Left ventricle myocardium inferior (tissue), 1 donor: ENCODE results near the gene SLC27A2. TPM values are rescaled to one million over a fixed set of nuclear protein-coding genes. Genes with fewer than 3 reads are reported as not detected.
"Not testable (repeated sequence)": the region's sequence is repeated elsewhere in the genome, so short reads cannot be mapped to it uniquely, and the experiment has no call there.

ENCODE experiments used
- DNase-seq: peaks from one replicate; pipeline ENCODE4 v3.0.0-alpha.2; 2020
- H3K27ac ChIP-seq: fragments of 200-600 bp; replicated peaks from 2 replicates; pipeline ENCODE4 v1.8.0; 2021
- H3K27me3 ChIP-seq: fragments of 200-600 bp; 2 replicates; pipeline ENCODE4 v1.8.0; 2021; ENCODE audit warnings: low read depth
- H3K36me3 ChIP-seq: fragments of 200-600 bp; 2 replicates; pipeline ENCODE4 v1.8.0; 2021
- H3K4me1 ChIP-seq: fragments of 200-600 bp; 2 replicates; pipeline ENCODE4 v1.8.0; 2021
- H3K4me3 ChIP-seq: fragments of 200-600 bp; 2 replicates; pipeline ENCODE4 v1.8.0; 2021; ENCODE audit warnings: mild to moderate bottlenecking, moderate library complexity
- H3K9me3 ChIP-seq: fragments of 200-600 bp; replicated peaks from 2 replicates; pipeline ENCODE4 v1.8.0; 2021
- intact Hi-C: fragments of 100-400 bp; cut with micrococcal nuclease; formaldehyde crosslinking; loops from one replicate; pipeline ENCODE4 v1.11.0; 2022
- total RNA-seq: library from RNA; stranded (reverse); fragmentation: NEBNext Ultra II Directional; extraction: Animal tissue kit (Norgen Biotek cat#: 25700); gene quantifications from one replicate; pipeline ENCODE4 v1.2.1, GENCODE V29; 2021
- TF ChIP-seq, protein P1 (sequence below): fragments of 200-600 bp; IDR thresholded peaks from 2 replicates; pipeline ENCODE4 v1.8.0; 2021; ENCODE audit warnings: antibody characterized with exemption, mild to moderate bottlenecking, borderline replicate concordance
- donor health status: DM: no; HTN: yes; CAD: no; lungs with severe emphysema.

Gene SLC27A2
- total RNA-seq, 1 donor from 2014 or later: not detected

DNA sequence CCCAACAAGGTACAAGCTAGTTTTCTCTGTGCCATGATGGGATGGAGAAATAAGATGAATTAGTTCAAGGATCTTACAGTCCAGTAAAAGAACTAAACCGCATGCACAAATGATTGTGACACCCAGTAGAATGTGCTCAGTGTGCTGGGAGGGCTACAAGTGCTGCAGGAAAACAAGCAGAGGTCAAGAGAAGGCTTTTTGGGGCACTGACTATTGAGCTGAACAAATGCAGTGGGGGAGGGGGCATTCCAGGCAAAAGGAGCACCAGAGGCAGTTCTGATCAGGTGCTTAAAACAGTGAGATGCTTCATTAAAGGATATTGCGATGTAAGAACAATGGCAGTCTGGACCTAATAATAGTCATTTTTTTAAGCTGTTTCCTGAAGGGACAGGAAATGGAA, 6.0 kb downstream of the SLC27A2 start:
- TF ChIP-seq, protein P1, sequence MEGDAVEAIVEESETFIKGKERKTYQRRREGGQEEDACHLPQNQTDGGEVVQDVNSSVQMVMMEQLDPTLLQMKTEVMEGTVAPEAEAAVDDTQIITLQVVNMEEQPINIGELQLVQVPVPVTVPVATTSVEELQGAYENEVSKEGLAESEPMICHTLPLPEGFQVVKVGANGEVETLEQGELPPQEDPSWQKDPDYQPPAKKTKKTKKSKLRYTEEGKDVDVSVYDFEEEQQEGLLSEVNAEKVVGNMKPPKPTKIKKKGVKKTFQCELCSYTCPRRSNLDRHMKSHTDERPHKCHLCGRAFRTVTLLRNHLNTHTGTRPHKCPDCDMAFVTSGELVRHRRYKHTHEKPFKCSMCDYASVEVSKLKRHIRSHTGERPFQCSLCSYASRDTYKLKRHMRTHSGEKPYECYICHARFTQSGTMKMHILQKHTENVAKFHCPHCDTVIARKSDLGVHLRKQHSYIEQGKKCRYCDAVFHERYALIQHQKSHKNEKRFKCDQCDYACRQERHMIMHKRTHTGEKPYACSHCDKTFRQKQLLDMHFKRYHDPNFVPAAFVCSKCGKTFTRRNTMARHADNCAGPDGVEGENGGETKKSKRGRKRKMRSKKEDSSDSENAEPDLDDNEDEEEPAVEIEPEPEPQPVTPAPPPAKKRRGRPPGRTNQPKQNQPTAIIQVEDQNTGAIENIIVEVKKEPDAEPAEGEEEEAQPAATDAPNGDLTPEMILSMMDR: no peak
- Histone ChIP-seq H3K27ac (no peak overlapping the region), H3K9me3 (no peaks in the 10 kb centered on the region), H3K27me3 (peaks cover 36% of the 10 kb centered on the region), H3K36me3 (no peaks in the 10 kb centered on the region), H3K4me3 (no peak overlapping the region), H3K4me1 (no peaks in the 10 kb centered on the region)
- no peak for DNase-seq
- intact Hi-C loops: no loop called here

GRCh38 chr15:50188793-50189192, 6.8 kb downstream of the SLC27A2 start:
- DNase-seq, H3K27ac ChIP-seq, H3K9me3 ChIP-seq, H3K4me3 ChIP-seq, intact Hi-C loops, H3K4me1 ChIP-seq, H3K36me3 ChIP-seq: not testable (repeated sequence)
- peaks cover 30% of the 10 kb centered on the region for H3K27me3 ChIP-seq

DNA sequence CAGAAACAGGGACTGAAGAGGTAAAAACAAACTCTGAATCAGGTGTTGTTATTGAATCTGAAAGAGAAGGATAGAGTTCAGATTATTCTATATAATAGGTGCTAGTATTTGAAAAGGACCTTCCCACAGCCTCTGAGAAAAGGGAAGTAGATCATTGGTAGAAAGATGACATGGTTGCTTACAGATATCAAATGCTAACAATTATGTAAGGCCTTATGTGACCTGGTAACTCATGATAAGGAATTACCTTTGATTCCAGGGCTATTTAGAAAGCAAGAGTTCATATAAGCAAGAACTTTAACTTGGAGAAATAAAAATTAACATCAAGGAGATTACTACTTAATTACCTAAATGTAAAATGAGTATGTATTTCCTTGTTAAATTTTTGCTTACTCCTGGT, 7.6 kb downstream of the SLC27A2 start:
- no peak overlapping the region for H3K27ac ChIP-seq
- H3K36me3 ChIP-seq: no peaks in the 10 kb centered on the region
- DNase-seq: no peak
- TF ChIP-seq, protein P1: no peak
- no peaks in the 10 kb centered on the region for H3K9me3 ChIP-seq
- intact Hi-C loops: no loop called here
- no peaks in the 10 kb centered on the region for H3K4me1 ChIP-seq
- peaks cover 27% of the 10 kb centered on the region for H3K27me3 ChIP-seq
- no peak overlapping the region for H3K4me3 ChIP-seq

DNA sequence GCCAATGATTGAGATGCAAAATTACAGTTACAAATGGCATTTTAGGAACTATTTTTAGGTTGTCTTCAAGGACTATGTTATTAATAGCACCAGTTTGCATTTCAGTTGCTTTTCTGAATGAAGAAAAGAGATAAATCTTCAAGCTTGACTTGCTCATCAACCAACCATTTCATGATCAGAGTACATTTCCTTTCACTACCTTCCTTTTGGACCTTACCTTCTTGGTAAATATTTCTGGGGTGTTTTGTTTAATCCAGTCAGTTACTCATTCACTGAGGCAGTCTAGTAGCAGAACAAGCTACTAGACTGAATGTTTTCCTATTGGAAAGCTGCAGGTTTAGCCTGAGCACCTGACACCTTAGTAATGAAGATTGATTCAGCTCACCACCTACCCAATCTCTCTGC, 8.2 kb downstream of the SLC27A2 start:
- Histone ChIP-seq H3K4me3 (no peak overlapping the region), H3K4me1 (no peaks in the 10 kb centered on the region), H3K9me3 (no peaks in the 10 kb centered on the region), H3K36me3 (no peaks in the 10 kb centered on the region), H3K27me3 (peaks cover 22% of the 10 kb centered on the region), H3K27ac (no peak overlapping the region)
- DNase-seq: no peak
- TF ChIP-seq, protein P1: no peak
- intact Hi-C loops: no loop called here

- Histone ChIP-seq H3K4me3 (no peak overlapping the region), H3K27ac (no peak overlapping the region), H3K36me3 (no peaks in the 10 kb centered on the region), H3K9me3 (no peaks in the 10 kb centered on the region), H3K27me3 (peaks cover 16% of the 10 kb centered on the region), H3K4me1 (no peaks in the 10 kb centered on the region)
- TF ChIP-seq, protein P1: no peak
- intact Hi-C loops: no loop called here
- no peak for DNase-seq
These were observed 8.7 kb downstream of the SLC27A2 start for GRCh38 chr15:50190723-50191122.

DNA sequence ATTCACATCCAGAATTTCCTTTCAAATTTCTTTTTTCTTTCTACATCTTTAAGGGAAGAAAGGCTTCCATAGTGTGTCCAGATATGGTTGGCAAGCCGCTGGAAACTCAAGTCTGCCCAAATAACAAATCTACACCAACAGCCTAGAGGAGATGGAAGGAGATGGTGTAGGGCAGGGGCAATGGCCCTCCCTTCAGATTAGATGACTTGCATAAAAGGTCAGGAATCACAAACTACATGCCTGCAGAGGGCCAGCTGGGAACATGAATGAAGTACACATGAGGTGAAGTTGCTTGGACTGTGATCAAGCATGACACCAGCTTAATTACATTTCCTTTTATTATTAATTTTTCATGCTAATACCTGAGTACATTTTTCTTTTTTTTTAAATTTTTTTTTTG, 10.2 kb downstream of the SLC27A2 start:
- TF ChIP-seq, protein P1: no peak
- no peak overlapping the region for H3K27ac ChIP-seq
- no peak for DNase-seq
- intact Hi-C loops: no loop called here
- no peaks in the 10 kb centered on the region for H3K36me3 ChIP-seq
- H3K27me3 ChIP-seq: peaks cover 8% of the 10 kb centered on the region
- no peaks in the 10 kb centered on the region for H3K4me1 ChIP-seq
- no peaks in the 10 kb centered on the region for H3K9me3 ChIP-seq
- H3K4me3 ChIP-seq: no peak overlapping the region
